Measurements from ENCODE around the gene TADA2B. TPM values are rescaled to one million over a fixed set of nuclear protein-coding genes. Genes with fewer than 3 reads are reported as not detected.
A peak's percentile ranks its signal among the peaks of the same experiment; 100 is the strongest.

The TADA2B gene
- total and polyA plus RNA-seq, 2 experiments from 2014 or later, result 2.2 to 14.8 TPM

GRCh38 chr4:7059662-7060061, 16.5 kb downstream of the TADA2B start:
- Histone ChIP-seq H3K36me3 (ENCODE audit: low read depth) (peaks cover 45% of the 10 kb centered on the region), H3K4me1 (ENCODE audit: insufficient read depth) (no peaks in the 10 kb centered on the region)

GRCh38 chr4:7060346-7061150, 17.4 kb downstream of the TADA2B start:
- DNase-seq, result no peak
- Histone ChIP-seq H3K4me3 (no peak overlapping the region), H3K27ac (no peak overlapping the region), H3K9me3 (ENCODE audit: low read depth) (no peaks in the 10 kb centered on the region), H3K27me3 (replicated peaks; ENCODE audit: insufficient read depth) (no peaks in the 10 kb centered on the region), H3K9ac (no peak overlapping the region), H4K20me1 (ENCODE audit: insufficient read depth) (no peaks in the 10 kb centered on the region), H3K4me2 (ENCODE audit: unreplicated experiment) (no peak overlapping the region), H3K79me2 (ENCODE audit: insufficient read depth) (peaks cover 84% of the 10 kb centered on the region), H3K9me2 (ENCODE audit: insufficient read depth) (no peaks in the 10 kb centered on the region), H3K4me1 (ENCODE audit: insufficient read depth) (no peaks in the 10 kb centered on the region), H3K36me3 (ENCODE audit: low read depth) (peaks cover 44% of the 10 kb centered on the region), H2AFZ (no peak overlapping the region), H3F3A (ENCODE audit: insufficient read depth) (peaks cover 40% of the 10 kb centered on the region)
- 90 to 94% methylated on average over 20 of the region's 20 CpGs for WGBS, 2 experiments (ENCODE audit: low coverage in 1 of 2, low lambda C conversion rate in 2 of 2, missing lambda C conversion rate in 2 of 2)
- TF ChIP-seq EZH2 (IDR thresholded peaks at IDR 0.05; ENCODE audit: insufficient read depth, poor library complexity, severe bottlenecking), result no peak
- no peak for TF ChIP-seq EZH2phosphoT487 (IDR thresholded peaks at IDR 0.05; ENCODE audit: insufficient read depth, low read depth)
- in situ Hi-C loops (cut with MboI), result no loop called here

More at GRCh38 chr4:7059662-7060061, 16.5 kb downstream of the TADA2B start:
- H3K4me2 ChIP-seq (ENCODE audit: unreplicated experiment), result no peak overlapping the region
- no peak overlapping the region for H3K9ac ChIP-seq
- in situ Hi-C loops (cut with MboI), result no loop called here
- 90 to 92% methylated on average over 11 of the region's 11 CpGs for WGBS, 2 experiments (ENCODE audit: low coverage in 1 of 2, low lambda C conversion rate in 2 of 2, missing lambda C conversion rate in 2 of 2)
- H3K9me3 ChIP-seq (ENCODE audit: low read depth), result no peaks in the 10 kb centered on the region
- H3K79me2 ChIP-seq (ENCODE audit: insufficient read depth), result peaks cover 84% of the 10 kb centered on the region
- H3K27me3 ChIP-seq (replicated peaks; ENCODE audit: insufficient read depth), result no peaks in the 10 kb centered on the region
- no peak for DNase-seq
- H4K20me1 ChIP-seq (ENCODE audit: insufficient read depth), result no peaks in the 10 kb centered on the region
- TF ChIP-seq EZH2phosphoT487 (IDR thresholded peaks at IDR 0.05; ENCODE audit: insufficient read depth, low read depth) (no peak), EZH2 (IDR thresholded peaks at IDR 0.05; ENCODE audit: insufficient read depth, poor library complexity, severe bottlenecking) (no peak)
- no peak overlapping the region for H3K27ac ChIP-seq
- no peak overlapping the region for H3K4me3 ChIP-seq
- no peak overlapping the region for H2AFZ ChIP-seq
- H3K9me2 ChIP-seq (ENCODE audit: insufficient read depth), result no peaks in the 10 kb centered on the region
- H3F3A ChIP-seq (ENCODE audit: insufficient read depth), result peaks cover 40% of the 10 kb centered on the region

GRCh38 chr4:7061815-7062214, 18.6 kb downstream of the TADA2B start:
- Histone ChIP-seq H3K4me2 (ENCODE audit: unreplicated experiment) (no peak overlapping the region), H3K9me2 (ENCODE audit: insufficient read depth) (no peaks in the 10 kb centered on the region), H3K4me3 (no peak overlapping the region), H3K79me2 (ENCODE audit: insufficient read depth) (peaks cover 84% of the 10 kb centered on the region), H4K20me1 (ENCODE audit: insufficient read depth) (no peaks in the 10 kb centered on the region; the same call in 1 of the 2 replicates), H3K36me3 (ENCODE audit: low read depth) (peaks cover 44% of the 10 kb centered on the region), H3K27me3 (replicated peaks; ENCODE audit: insufficient read depth) (no peaks in the 10 kb centered on the region), H3K9ac (no peak overlapping the region), H3F3A (ENCODE audit: insufficient read depth) (peaks cover 34% of the 10 kb centered on the region), H3K9me3 (ENCODE audit: low read depth) (no peaks in the 10 kb centered on the region), H2AFZ (no peak overlapping the region), H3K4me1 (ENCODE audit: insufficient read depth) (peaks cover 9% of the 10 kb centered on the region), H3K27ac (no peak overlapping the region)
- TF ChIP-seq EZH2phosphoT487 (IDR thresholded peaks at IDR 0.05; ENCODE audit: insufficient read depth, low read depth), result no peak
- TF ChIP-seq EZH2 (IDR thresholded peaks at IDR 0.05; ENCODE audit: insufficient read depth, poor library complexity, severe bottlenecking), result no peak
- in situ Hi-C loops (cut with MboI), result no loop called here
- WGBS, 2 experiments (ENCODE audit: low coverage in 1 of 2, low lambda C conversion rate in 2 of 2, missing lambda C conversion rate in 2 of 2), result 80 to 91% methylated on average over 6 of the region's 6 CpGs
- no peak for DNase-seq

- peaks cover 44% of the 10 kb centered on the region for H3K36me3 ChIP-seq (ENCODE audit: low read depth)
- TF ChIP-seq EZH2 (IDR thresholded peaks at IDR 0.05; ENCODE audit: insufficient read depth, poor library complexity, severe bottlenecking) (no peak), EZH2phosphoT487 (IDR thresholded peaks at IDR 0.05; ENCODE audit: insufficient read depth, low read depth) (no peak)
- H3K9me3 ChIP-seq (ENCODE audit: low read depth), result no peaks in the 10 kb centered on the region
- peaks cover 34% of the 10 kb centered on the region for H3F3A ChIP-seq (ENCODE audit: insufficient read depth)
- no peaks in the 10 kb centered on the region for H3K27me3 ChIP-seq (replicated peaks; ENCODE audit: insufficient read depth)
- WGBS, 2 experiments (ENCODE audit: low coverage in 1 of 2, low lambda C conversion rate in 2 of 2, missing lambda C conversion rate in 2 of 2), result 96 to 99% methylated on average over 4 of the region's 4 CpGs
- H3K79me2 ChIP-seq (ENCODE audit: insufficient read depth), result peaks cover 84% of the 10 kb centered on the region
- in situ Hi-C loops (cut with MboI), result no loop called here
- H3K9ac ChIP-seq, result no peak overlapping the region
- no peaks in the 10 kb centered on the region; the same call in 1 of the 2 replicates for H4K20me1 ChIP-seq (ENCODE audit: insufficient read depth)
- peak; percentile 36 for DNase-seq
- no peak overlapping the region for H3K4me3 ChIP-seq
- H3K9me2 ChIP-seq (ENCODE audit: insufficient read depth), result no peaks in the 10 kb centered on the region
- no peak overlapping the region for H3K4me2 ChIP-seq (ENCODE audit: unreplicated experiment)
- H3K4me1 ChIP-seq (ENCODE audit: insufficient read depth), result peaks cover 10% of the 10 kb centered on the region
- H3K27ac ChIP-seq, result no peak overlapping the region
- no peak overlapping the region for H2AFZ ChIP-seq
Observed at GRCh38 chr4:7062816-7063215, 19.6 kb downstream of the TADA2B start.
